ENCODE measurements around the gene PARVG. TPM values are rescaled to one million over a fixed set of nuclear protein-coding genes. Genes with fewer than 3 reads are reported as not detected.

Gene PARVG
- total RNA-seq, 2 donors from 2014 or later = 34.9 to 71.3 TPM

- Histone ChIP-seq H3K4me3 (no peak overlapping the region), H3K36me3 (no peaks in the 10 kb centered on the region), H3K27me3 (replicated peaks; ENCODE audit: insufficient read depth) (no peaks in the 10 kb centered on the region), H3K9me3 (no peaks in the 10 kb centered on the region), H3K27ac (no peak overlapping the region), H3K4me1 (ENCODE audit: control insufficient read depth in 1 of 2, low read depth in 2 of 2) (peaks cover 0 to 15% of the 10 kb centered on the region in 2 donors)
- no peak for ATAC-seq (ENCODE audit: insufficient number of reproducible peaks, low FRiP score, low read depth)
- DNase-seq (ENCODE audit: low spot score) = no peak
- TF ChIP-seq CTCF (IDR thresholded peaks at IDR 0.05) = no peak
Observed at GRCh38 chr22:44159811-44160210, 20.9 kb upstream of the PARVG start.

GRCh38 chr22:44160421-44160820 lies 20.3 kb upstream of the PARVG start:
- Histone ChIP-seq H3K27me3 (replicated peaks; ENCODE audit: insufficient read depth) (no peaks in the 10 kb centered on the region), H3K4me1 (ENCODE audit: control insufficient read depth in 1 of 2, low read depth in 2 of 2) (peaks cover 0 to 15% of the 10 kb centered on the region in 2 donors), H3K36me3 (no peaks in the 10 kb centered on the region), H3K4me3 (no peak overlapping the region), H3K9me3 (no peaks in the 10 kb centered on the region), H3K27ac (no peak overlapping the region)
- DNase-seq (ENCODE audit: low spot score) (no peak), ATAC-seq (ENCODE audit: insufficient number of reproducible peaks, low FRiP score, low read depth) (no peak)
- no peak for TF ChIP-seq CTCF (IDR thresholded peaks at IDR 0.05)

- no peak overlapping the region for H3K4me3 ChIP-seq
- ATAC-seq (ENCODE audit: insufficient number of reproducible peaks, low FRiP score, low read depth) (no peak), DNase-seq (ENCODE audit: low spot score) (no peak)
- H3K27ac ChIP-seq = no peak overlapping the region
- no peaks in the 10 kb centered on the region for H3K27me3 ChIP-seq (replicated peaks; ENCODE audit: insufficient read depth)
- peaks cover 0 to 15% of the 10 kb centered on the region in 2 donors for H3K4me1 ChIP-seq (ENCODE audit: control insufficient read depth in 1 of 2, low read depth in 2 of 2)
- no peaks in the 10 kb centered on the region for H3K36me3 ChIP-seq
- TF ChIP-seq CTCF (IDR thresholded peaks at IDR 0.05) = no peak
- H3K9me3 ChIP-seq = no peaks in the 10 kb centered on the region
Observed at GRCh38 chr22:44161673-44162072, 19.1 kb upstream of the PARVG start.

DNA sequence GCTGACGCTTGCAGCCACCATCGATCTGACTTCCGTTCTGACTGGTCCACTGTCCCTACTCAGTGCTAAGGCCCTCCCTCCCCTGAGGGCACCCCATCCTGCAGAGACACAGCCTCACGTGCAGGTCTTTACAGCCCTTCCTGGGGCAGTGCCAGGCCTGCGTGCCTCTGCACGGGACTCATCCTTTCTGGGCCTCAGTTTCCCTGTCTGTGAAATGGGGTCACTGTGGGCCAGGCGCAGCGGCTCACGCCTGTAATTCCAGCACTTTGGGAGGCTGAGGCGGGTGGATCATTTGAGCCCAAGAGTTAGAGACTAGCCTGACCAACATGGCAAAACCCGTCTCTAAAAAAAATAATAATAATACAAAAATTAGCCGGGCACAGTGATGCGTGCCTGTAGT lies 17.8 kb upstream of the PARVG start:
- no peak overlapping the region for H3K27ac ChIP-seq
- no peak overlapping the region for H3K4me3 ChIP-seq
- H3K9me3 ChIP-seq = no peaks in the 10 kb centered on the region
- no peak for TF ChIP-seq CTCF (IDR thresholded peaks at IDR 0.05)
- no peak for ATAC-seq (ENCODE audit: insufficient number of reproducible peaks, low FRiP score, low read depth)
- peaks cover 0 to 15% of the 10 kb centered on the region in 2 donors for H3K4me1 ChIP-seq (ENCODE audit: control insufficient read depth in 1 of 2, low read depth in 2 of 2)
- H3K27me3 ChIP-seq (replicated peaks; ENCODE audit: insufficient read depth) = no peaks in the 10 kb centered on the region
- no peaks in the 10 kb centered on the region for H3K36me3 ChIP-seq
- no peak for DNase-seq (ENCODE audit: low spot score)

GRCh38 chr22:44163536-44163935 lies 17.2 kb upstream of the PARVG start:
- DNase-seq (ENCODE audit: low spot score) = no peak
- no peaks in the 10 kb centered on the region for H3K27me3 ChIP-seq (replicated peaks; ENCODE audit: insufficient read depth)
- H3K9me3 ChIP-seq = no peaks in the 10 kb centered on the region
- no peak overlapping the region for H3K4me3 ChIP-seq
- H3K4me1 ChIP-seq (ENCODE audit: control insufficient read depth in 1 of 2, low read depth in 2 of 2) = peaks cover 0 to 9% of the 10 kb centered on the region in 2 donors
- no peaks in the 10 kb centered on the region for H3K36me3 ChIP-seq
- TF ChIP-seq CTCF (IDR thresholded peaks at IDR 0.05) = no peak
- H3K27ac ChIP-seq = no peak overlapping the region
- no peak for ATAC-seq (ENCODE audit: insufficient number of reproducible peaks, low FRiP score, low read depth)

Measured in thoracic aorta (tissue), 2 donors.